ENCODE results near the gene SLC25A47.

SLC25A47 gene

GRCh38 chr14:100323121-100323941 lies at the start of gene SLC25A47:
Gene SLC25A47, plus strand, starts transcription at chr14:100323339. Its CDS starts 76 bp downstream, at chr14:100323415.
- no peak for DNase-seq (ENCODE audit: low read depth)
- TF ChIP-seq CTCF (IDR thresholded peaks at IDR 0.05; ENCODE audit: low read depth, low read length, missing control alignments), result no peak
- no peak within 1 kb of the TSS for H3K4me3 ChIP-seq (ENCODE audit: low read depth, low read length)

- DNase-seq (ENCODE audit: low read depth), result no peak
- TF ChIP-seq CTCF (IDR thresholded peaks at IDR 0.05; ENCODE audit: low read depth, low read length, missing control alignments), result no peak
- no peak overlapping the region for H3K4me3 ChIP-seq (ENCODE audit: low read depth, low read length)
Measured at GRCh38 chr14:100274250-100274649, 48.9 kb upstream of the SLC25A47 start.

- TF ChIP-seq CTCF (IDR thresholded peaks at IDR 0.05; ENCODE audit: low read depth, low read length, missing control alignments), result no peak
Measured at GRCh38 chr14:100275214-100275613, 47.9 kb upstream of the SLC25A47 start.

GRCh38 chr14:100278702-100279101 lies 44.4 kb upstream of the SLC25A47 start:
- TF ChIP-seq CTCF (IDR thresholded peaks at IDR 0.05; ENCODE audit: low read depth, low read length, missing control alignments), result peak; percentile 29
- no peak overlapping the region for H3K4me3 ChIP-seq (ENCODE audit: low read depth, low read length)
- no peak for DNase-seq (ENCODE audit: low read depth)

More at GRCh38 chr14:100275214-100275613, 47.9 kb upstream of the SLC25A47 start:
- no peak for DNase-seq (ENCODE audit: low read depth)
- no peak overlapping the region for H3K4me3 ChIP-seq (ENCODE audit: low read depth, low read length)

- DNase-seq (ENCODE audit: low read depth), result no peak
- TF ChIP-seq CTCF (IDR thresholded peaks at IDR 0.05; ENCODE audit: low read depth, low read length, missing control alignments), result no peak
Measured at GRCh38 chr14:100279133-100279532, 44.0 kb upstream of the SLC25A47 start.

GRCh38 chr14:100279563-100279962 lies 43.6 kb upstream of the SLC25A47 start:
- no peak overlapping the region for H3K4me3 ChIP-seq (ENCODE audit: low read depth, low read length)
- DNase-seq (ENCODE audit: low read depth), result no peak
- no peak for TF ChIP-seq CTCF (IDR thresholded peaks at IDR 0.05; ENCODE audit: low read depth, low read length, missing control alignments)

More at GRCh38 chr14:100279133-100279532, 44.0 kb upstream of the SLC25A47 start:
- no peak overlapping the region for H3K4me3 ChIP-seq (ENCODE audit: low read depth, low read length)
